Hippocampal formation (tissue), 2 donors: ENCODE measurements around the gene FGF12.

Source experiments
- DNase-seq, 2 donors: peaks; one replicate each; lab custom pipeline; 2025; lab: John Stamatoyannopoulos, UW

FGF12 gene

GRCh38 chr3:192413461-192413860 is 313.9 kb downstream of the FGF12 start:
- DNase-seq, result no peak

- DNase-seq, result no peak
These were observed 316.7 kb downstream of the FGF12 start for GRCh38 chr3:192410684-192410960.

GRCh38 chr3:192409838-192410683 is 317.3 kb downstream of the FGF12 start:
- no peak for DNase-seq

- no peak for DNase-seq
These were observed 318.0 kb downstream of the FGF12 start for GRCh38 chr3:192409201-192409837.

- DNase-seq, result no peak
These were observed 318.6 kb downstream of the FGF12 start for GRCh38 chr3:192408647-192409200.

- DNase-seq, result no peak
These were observed 319.2 kb downstream of the FGF12 start for GRCh38 chr3:192408007-192408646.

GRCh38 chr3:192399767-192400166 is 327.6 kb downstream of the FGF12 start:
- DNase-seq, result no peak

- DNase-seq, result no peak
These were observed 330.3 kb downstream of the FGF12 start for GRCh38 chr3:192397012-192397411.

- DNase-seq, result no peak
These were observed 331.8 kb downstream of the FGF12 start for GRCh38 chr3:192395506-192395905.

GRCh38 chr3:192392986-192393385 is 334.4 kb downstream of the FGF12 start:
- DNase-seq, result no peak

GRCh38 chr3:192382861-192383260 is 344.5 kb downstream of the FGF12 start:
- DNase-seq, result no peak

GRCh38 chr3:192373586-192373985 is 353.8 kb downstream of the FGF12 start:
- DNase-seq, result no peak

- DNase-seq, result no peak
These were observed 354.3 kb downstream of the FGF12 start for GRCh38 chr3:192373032-192373431.

GRCh38 chr3:192372616-192373015 is 354.7 kb downstream of the FGF12 start:
- DNase-seq, result no peak

GRCh38 chr3:192371870-192372400 is 355.4 kb downstream of the FGF12 start:
- DNase-seq, result no peak

- DNase-seq, result no peak
These were observed 359.7 kb downstream of the FGF12 start for GRCh38 chr3:192367616-192368015.

- DNase-seq, result no peak
These were observed 360.4 kb downstream of the FGF12 start for GRCh38 chr3:192366916-192367315.

- DNase-seq, result no peak
These were observed 361.8 kb downstream of the FGF12 start for GRCh38 chr3:192365571-192365970.

GRCh38 chr3:192364316-192364715 is 363.0 kb downstream of the FGF12 start:
- DNase-seq, result no peak

- DNase-seq, result no peak
These were observed 372.7 kb downstream of the FGF12 start for GRCh38 chr3:192354687-192355086.

GRCh38 chr3:192352142-192352541 is 375.2 kb downstream of the FGF12 start:
- no peak for DNase-seq

- no peak for DNase-seq
These were observed 375.9 kb downstream of the FGF12 start for GRCh38 chr3:192351441-192351840.

GRCh38 chr3:192340031-192340430 is 387.3 kb downstream of the FGF12 start:
- DNase-seq, result no peak
